Neural crest cell (in vitro differentiated cells): ENCODE results near the gene ARHGAP22. TPM values are rescaled to one million over a fixed set of nuclear protein-coding genes. Genes with fewer than 3 reads are reported as not detected.

Experiments used
- DNase-seq: peaks from one replicate; pipeline ENCODE4 v3.0.0; 2021; ENCODE audit warnings: low read depth, mixed read lengths, low spot score
- H3K27ac Mint-ChIP-seq: one replicate; pipeline ENCODE4 v1.8.0; 2021; ENCODE audit warnings: mild to moderate bottlenecking, mixed read lengths; ENCODE audit not compliant: unreplicated experiment
- H3K27me3 Mint-ChIP-seq: 2 replicates; pipeline ENCODE4 v1.8.0; 2021; ENCODE audit warnings: low read depth, mild to moderate bottlenecking, mixed read lengths
- H3K36me3 Mint-ChIP-seq: 2 replicates; pipeline ENCODE4 v1.8.0; 2021; ENCODE audit warnings: low read depth, mild to moderate bottlenecking, mixed read lengths
- H3K4me1 Mint-ChIP-seq: 2 replicates; pipeline ENCODE4 v1.8.0; 2021; ENCODE audit warnings: mixed read lengths
- H3K4me3 Mint-ChIP-seq: one replicate; pipeline ENCODE4 v1.8.0; 2021; ENCODE audit warnings: mild to moderate bottlenecking, mixed read lengths
- H3K9me3 Mint-ChIP-seq: 2 replicates; pipeline ENCODE4 v1.8.0; 2021; ENCODE audit warnings: mixed read lengths
- CTCF ChIP-seq: fragments of 200-600 bp; sonication (generic); conservative IDR thresholded peaks from 2 replicates; pipeline ENCODE4 v1.5.0; 2021; ENCODE audit warnings: antibody characterized with exemption, mild to moderate bottlenecking
- total RNA-seq: library from RNA; stranded (reverse); gene quantifications from 2 replicates; pipeline ENCODE4 v1.2.1, GENCODE V29; 2021

Gene ARHGAP22
- total RNA-seq, 1 donor from 2014 or later, result 5.2 TPM

DNA sequence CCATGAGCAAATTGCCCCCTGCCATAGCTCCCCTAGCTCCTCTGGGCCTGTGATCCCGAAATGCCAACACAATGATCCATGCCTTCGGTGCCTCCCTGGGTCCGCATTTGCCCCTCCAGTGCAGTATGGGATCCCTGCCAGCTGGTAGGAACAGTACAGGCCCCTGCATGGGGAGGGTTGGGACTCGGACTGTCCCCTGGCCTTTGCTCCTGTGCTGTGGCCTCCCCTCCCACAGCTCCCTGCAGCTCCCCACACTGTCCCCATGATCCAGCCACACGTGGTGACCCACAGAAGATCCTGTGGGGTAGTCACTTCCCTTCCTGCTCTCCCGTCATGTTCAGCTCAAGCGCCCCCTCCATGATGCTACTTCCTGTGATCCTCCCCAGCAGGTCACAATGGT lies 158.1 kb downstream of the ARHGAP22 start:
- no peak for TF ChIP-seq CTCF
- H3K4me3 Mint-ChIP-seq, result no peak overlapping the region
- no peak overlapping the region for H3K27ac Mint-ChIP-seq
- peaks cover 8% of the 10 kb centered on the region for H3K4me1 Mint-ChIP-seq
- no peak for DNase-seq
- H3K9me3 Mint-ChIP-seq, result no peaks in the 10 kb centered on the region
- H3K27me3 Mint-ChIP-seq, result no peaks in the 10 kb centered on the region
- H3K36me3 Mint-ChIP-seq, result peaks cover 2% of the 10 kb centered on the region

DNA sequence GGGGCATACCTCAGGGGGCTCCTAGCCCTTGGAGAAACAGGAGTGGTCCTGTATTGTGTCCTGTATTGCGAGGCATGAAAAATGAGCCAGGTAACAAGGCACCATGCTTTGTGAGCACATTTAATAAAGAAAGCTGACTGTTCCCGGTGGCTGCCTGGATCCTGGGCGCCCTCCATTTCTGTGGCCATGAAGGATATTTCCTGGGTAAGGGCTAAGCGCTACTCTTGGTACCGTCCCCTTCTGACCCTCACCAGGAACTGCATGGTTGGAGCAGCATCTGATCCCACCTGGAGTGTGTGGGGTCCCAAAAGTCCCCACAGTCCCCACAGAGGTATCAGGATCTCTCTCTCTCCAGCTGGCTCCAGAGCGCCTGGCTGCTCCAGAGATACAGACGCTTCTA lies 158.9 kb downstream of the ARHGAP22 start:
- Mint-ChIP-seq H3K9me3 (no peaks in the 10 kb centered on the region), H3K4me1 (peaks cover 8% of the 10 kb centered on the region), H3K36me3 (peaks cover 2% of the 10 kb centered on the region), H3K27me3 (no peaks in the 10 kb centered on the region), H3K4me3 (no peak overlapping the region), H3K27ac (peak overlapping the region; percentile 14)
- DNase-seq, result no peak
- no peak for TF ChIP-seq CTCF

GRCh38 chr10:48444861-48445841 lies 159.7 kb downstream of the ARHGAP22 start:
- Mint-ChIP-seq H3K4me3 (no peak overlapping the region), H3K4me1 (peaks cover 8% of the 10 kb centered on the region), H3K27ac (no peak overlapping the region), H3K36me3 (peaks cover 2% of the 10 kb centered on the region), H3K9me3 (no peaks in the 10 kb centered on the region), H3K27me3 (no peaks in the 10 kb centered on the region)
- no peak for DNase-seq
- no peak for TF ChIP-seq CTCF

- TF ChIP-seq CTCF, result peak; percentile 20
- H3K9me3 Mint-ChIP-seq, result no peaks in the 10 kb centered on the region
- H3K27ac Mint-ChIP-seq, result no peak overlapping the region
- no peak overlapping the region for H3K4me3 Mint-ChIP-seq
- H3K36me3 Mint-ChIP-seq, result peaks cover 2% of the 10 kb centered on the region
- H3K4me1 Mint-ChIP-seq, result peaks cover 8% of the 10 kb centered on the region
- no peaks in the 10 kb centered on the region for H3K27me3 Mint-ChIP-seq
- no peak for DNase-seq
Measured at GRCh38 chr10:48444266-48444665, 160.6 kb downstream of the ARHGAP22 start.

- H3K27me3 Mint-ChIP-seq, result no peaks in the 10 kb centered on the region
- no peak for TF ChIP-seq CTCF
- H3K9me3 Mint-ChIP-seq, result no peaks in the 10 kb centered on the region
- no peak overlapping the region for H3K27ac Mint-ChIP-seq
- H3K36me3 Mint-ChIP-seq, result peaks cover 2% of the 10 kb centered on the region
- H3K4me1 Mint-ChIP-seq, result peaks cover 8% of the 10 kb centered on the region
- H3K4me3 Mint-ChIP-seq, result no peak overlapping the region
- no peak for DNase-seq
Measured at GRCh38 chr10:48442809-48443177, 162.1 kb downstream of the ARHGAP22 start.
